ENCODE data around the gene PCNX2.

PCNX2 gene

DNA sequence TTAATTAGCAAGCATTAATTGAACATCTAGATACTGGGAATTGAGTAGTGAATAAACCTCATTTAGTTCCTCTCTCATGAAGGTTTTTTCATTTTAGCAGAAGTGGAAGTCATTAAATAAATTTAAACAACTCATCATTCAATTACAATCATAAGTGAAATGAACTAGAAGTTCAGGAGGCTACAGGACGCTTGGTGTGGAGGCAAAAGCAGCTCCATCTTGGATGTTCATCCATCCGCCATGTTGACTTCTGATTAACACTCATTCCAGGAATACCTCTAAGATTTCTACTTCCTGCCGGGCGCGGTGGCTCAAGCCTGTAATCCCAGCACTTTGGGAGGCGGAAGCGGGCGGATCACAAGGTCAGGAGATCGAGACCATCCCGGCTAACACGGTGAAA lies 356.6 kb downstream of the PCNX2 start:
- TF ChIP-seq EZH2phosphoT487 (IDR thresholded peaks at IDR 0.05; ENCODE audit: borderline replicate concordance), result no peak
- TF ChIP-seq, protein P1, sequence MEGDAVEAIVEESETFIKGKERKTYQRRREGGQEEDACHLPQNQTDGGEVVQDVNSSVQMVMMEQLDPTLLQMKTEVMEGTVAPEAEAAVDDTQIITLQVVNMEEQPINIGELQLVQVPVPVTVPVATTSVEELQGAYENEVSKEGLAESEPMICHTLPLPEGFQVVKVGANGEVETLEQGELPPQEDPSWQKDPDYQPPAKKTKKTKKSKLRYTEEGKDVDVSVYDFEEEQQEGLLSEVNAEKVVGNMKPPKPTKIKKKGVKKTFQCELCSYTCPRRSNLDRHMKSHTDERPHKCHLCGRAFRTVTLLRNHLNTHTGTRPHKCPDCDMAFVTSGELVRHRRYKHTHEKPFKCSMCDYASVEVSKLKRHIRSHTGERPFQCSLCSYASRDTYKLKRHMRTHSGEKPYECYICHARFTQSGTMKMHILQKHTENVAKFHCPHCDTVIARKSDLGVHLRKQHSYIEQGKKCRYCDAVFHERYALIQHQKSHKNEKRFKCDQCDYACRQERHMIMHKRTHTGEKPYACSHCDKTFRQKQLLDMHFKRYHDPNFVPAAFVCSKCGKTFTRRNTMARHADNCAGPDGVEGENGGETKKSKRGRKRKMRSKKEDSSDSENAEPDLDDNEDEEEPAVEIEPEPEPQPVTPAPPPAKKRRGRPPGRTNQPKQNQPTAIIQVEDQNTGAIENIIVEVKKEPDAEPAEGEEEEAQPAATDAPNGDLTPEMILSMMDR (conservative IDR thresholded peaks at IDR 0.05; ENCODE audit: low read length), result no peak
- Histone ChIP-seq H2AFZ (ENCODE audit: low read length) (no peak overlapping the region), H3K9me2 (replicated peaks; ENCODE audit: low read depth, low read length) (no peaks in the 10 kb centered on the region), H3K9me3 (ENCODE audit: insufficient read depth, low read depth, low read length) (no peaks in the 10 kb centered on the region), H3F3A (ENCODE audit: low read depth) (no peaks in the 10 kb centered on the region), H3K9ac (ENCODE audit: low read depth, low read length, poor library complexity, severe bottlenecking) (no peak overlapping the region), H4K20me1 (ENCODE audit: insufficient read depth, low read length, poor library complexity, severe bottlenecking) (no peaks in the 10 kb centered on the region), H3K27me3 (ENCODE audit: insufficient read depth, low read length, poor library complexity, severe bottlenecking) (no peaks in the 10 kb centered on the region), H3K4me2 (ENCODE audit: low read depth, low read length, poor library complexity, severe bottlenecking) (no peak overlapping the region), H3K4me3 (ENCODE audit: low read length, poor library complexity, severe bottlenecking) (no peak overlapping the region), H3K36me3 (ENCODE audit: insufficient read depth, low read length) (no peaks in the 10 kb centered on the region), H3K79me2 (ENCODE audit: insufficient read depth, low read length) (no peaks in the 10 kb centered on the region), H3K4me1 (ENCODE audit: insufficient read depth, low read length, poor library complexity, severe bottlenecking) (peaks cover 32% of the 10 kb centered on the region)

DNA sequence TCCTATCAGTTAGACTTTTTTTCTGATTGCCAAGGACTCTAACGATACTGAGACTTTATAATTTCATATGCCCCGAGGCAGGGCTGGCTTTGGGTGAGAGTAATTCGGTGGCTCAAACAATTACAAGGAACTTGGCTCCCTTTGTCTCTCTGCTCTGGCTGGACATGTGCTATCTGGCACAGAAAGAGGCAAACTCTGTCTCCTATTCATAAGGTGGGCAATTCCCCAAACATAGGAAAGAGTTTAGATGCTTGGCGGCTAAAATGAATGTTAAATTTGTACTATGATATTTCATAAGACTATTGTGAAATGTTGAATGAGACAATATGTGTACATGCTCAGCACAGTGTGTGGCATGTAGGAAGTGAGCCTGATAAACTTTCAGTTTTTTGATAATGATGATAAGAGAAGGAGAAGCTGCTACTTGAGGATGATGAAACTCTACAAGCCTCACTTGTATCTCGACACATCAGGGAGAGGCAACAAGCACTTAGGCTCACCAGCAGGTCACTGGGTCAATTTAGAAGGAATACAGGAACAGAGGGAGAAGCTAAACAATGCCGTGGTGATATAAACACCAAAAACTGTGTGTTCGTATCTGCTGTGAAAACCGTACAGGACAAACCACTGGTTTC lies 357.7 kb downstream of the PCNX2 start:
- no peaks in the 10 kb centered on the region for H3K36me3 ChIP-seq (ENCODE audit: insufficient read depth, low read length)
- peak overlapping the region; percentile 56 for H2AFZ ChIP-seq (ENCODE audit: low read length)

DNA sequence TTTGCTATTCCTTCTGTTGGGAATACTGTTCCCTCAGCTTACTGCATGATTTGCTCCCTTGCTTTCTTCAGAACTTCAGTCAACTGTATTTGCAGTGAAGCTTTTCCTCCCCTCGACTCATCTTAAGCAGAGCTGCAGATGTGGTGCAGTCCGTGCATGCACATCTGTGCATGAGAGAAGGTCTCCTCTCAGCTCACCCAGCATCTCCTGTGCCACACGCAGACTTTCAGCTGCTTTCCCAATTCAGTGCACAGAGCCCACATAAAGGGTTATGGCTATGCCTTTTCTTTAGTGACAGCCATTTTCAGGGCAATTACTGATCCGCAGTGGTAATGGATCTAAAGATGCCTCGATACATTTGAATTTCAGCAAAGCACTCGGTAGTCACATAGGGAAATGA lies 358.6 kb downstream of the PCNX2 start:
- H3K9me2 ChIP-seq (replicated peaks; ENCODE audit: low read depth, low read length), result no peaks in the 10 kb centered on the region
- no peak overlapping the region for H3K9ac ChIP-seq (ENCODE audit: low read depth, low read length, poor library complexity, severe bottlenecking)
- no peaks in the 10 kb centered on the region for H3K27me3 ChIP-seq (ENCODE audit: insufficient read depth, low read length, poor library complexity, severe bottlenecking)
- H4K20me1 ChIP-seq (ENCODE audit: insufficient read depth, low read length, poor library complexity, severe bottlenecking), result no peaks in the 10 kb centered on the region
- no peaks in the 10 kb centered on the region for H3K9me3 ChIP-seq (ENCODE audit: insufficient read depth, low read depth, low read length)
- no peak overlapping the region for H2AFZ ChIP-seq (ENCODE audit: low read length)
- H3F3A ChIP-seq (ENCODE audit: low read depth), result no peaks in the 10 kb centered on the region
- H3K79me2 ChIP-seq (ENCODE audit: insufficient read depth, low read length), result no peaks in the 10 kb centered on the region
- H3K4me2 ChIP-seq (ENCODE audit: low read depth, low read length, poor library complexity, severe bottlenecking), result no peak overlapping the region
- peaks cover 23% of the 10 kb centered on the region for H3K4me1 ChIP-seq (ENCODE audit: insufficient read depth, low read length, poor library complexity, severe bottlenecking)
- H3K4me3 ChIP-seq (ENCODE audit: low read length, poor library complexity, severe bottlenecking), result no peak overlapping the region
- no peaks in the 10 kb centered on the region for H3K36me3 ChIP-seq (ENCODE audit: insufficient read depth, low read length)
- TF ChIP-seq, protein P1 (conservative IDR thresholded peaks at IDR 0.05; ENCODE audit: low read length), result no peak
- no peak for TF ChIP-seq EZH2phosphoT487 (IDR thresholded peaks at IDR 0.05; ENCODE audit: borderline replicate concordance)

More for the DNA sequence above, 357.7 kb downstream of the PCNX2 start:
- Histone ChIP-seq H3K4me3 (ENCODE audit: low read length, poor library complexity, severe bottlenecking) (no peak overlapping the region), H4K20me1 (ENCODE audit: insufficient read depth, low read length, poor library complexity, severe bottlenecking) (no peaks in the 10 kb centered on the region), H3K79me2 (ENCODE audit: insufficient read depth, low read length) (no peaks in the 10 kb centered on the region), H3K4me2 (ENCODE audit: low read depth, low read length, poor library complexity, severe bottlenecking) (peak overlapping the region; percentile 19), H3F3A (ENCODE audit: low read depth) (no peaks in the 10 kb centered on the region), H3K9me3 (ENCODE audit: insufficient read depth, low read depth, low read length) (no peaks in the 10 kb centered on the region), H3K9me2 (replicated peaks; ENCODE audit: low read depth, low read length) (no peaks in the 10 kb centered on the region), H3K9ac (ENCODE audit: low read depth, low read length, poor library complexity, severe bottlenecking) (peak overlapping the region; percentile 0), H3K4me1 (ENCODE audit: insufficient read depth, low read length, poor library complexity, severe bottlenecking) (peaks cover 23% of the 10 kb centered on the region), H3K27me3 (ENCODE audit: insufficient read depth, low read length, poor library complexity, severe bottlenecking) (no peaks in the 10 kb centered on the region)
- TF ChIP-seq EZH2phosphoT487 (IDR thresholded peaks at IDR 0.05; ENCODE audit: borderline replicate concordance), result no peak
- TF ChIP-seq, protein P1 (conservative IDR thresholded peaks at IDR 0.05; ENCODE audit: low read length), result no peak

Data from Loucy (cell line).